T1000 (cell line): ENCODE data around the gene BUB1B.
A peak's percentile ranks its signal among the peaks of the same experiment; 100 is the strongest.
"Not testable (repeated sequence)": the region's sequence is repeated elsewhere in the genome, so short reads cannot be mapped to it uniquely, and the experiment has no call there.

Source experiments
- DNase-seq: peaks from one replicate; lab custom pipeline; 2025; ENCODE audit warnings: mixed read lengths; lab: John Stamatoyannopoulos, UW

Gene BUB1B

GRCh38 chr15:40160689-40161688 lies at the start of gene BUB1B:
Gene BUB1B (plus strand): TSS chr15:40161069. CDS start chr15:40161221, 152 bp downstream.
- peak; percentile 79 for DNase-seq

- no peak for DNase-seq
These were observed 49.0 kb upstream of the BUB1B start for GRCh38 chr15:40111888-40112287.

GRCh38 chr15:40112789-40113188 lies 48.1 kb upstream of the BUB1B start:
- no peak for DNase-seq

GRCh38 chr15:40114218-40114617 lies 46.7 kb upstream of the BUB1B start:
- no peak for DNase-seq

GRCh38 chr15:40115106-40115505 lies 45.8 kb upstream of the BUB1B start:
- not testable (repeated sequence) for DNase-seq

GRCh38 chr15:40115670-40116093 lies 45.2 kb upstream of the BUB1B start:
- DNase-seq = no peak

GRCh38 chr15:40118473-40118872 lies 42.4 kb upstream of the BUB1B start:
- no peak for DNase-seq

GRCh38 chr15:40121911-40122638 lies 38.8 kb upstream of the BUB1B start:
- DNase-seq = no peak

GRCh38 chr15:40122989-40123388 lies 37.9 kb upstream of the BUB1B start:
- not testable (repeated sequence) for DNase-seq

- not testable (repeated sequence) for DNase-seq
These were observed 37.0 kb upstream of the BUB1B start for GRCh38 chr15:40123863-40124262.

GRCh38 chr15:40124333-40124732 lies 36.5 kb upstream of the BUB1B start:
- not testable (repeated sequence) for DNase-seq

- not testable (repeated sequence) for DNase-seq
These were observed 36.0 kb upstream of the BUB1B start for GRCh38 chr15:40124807-40125285.

GRCh38 chr15:40125950-40126349 lies 34.9 kb upstream of the BUB1B start:
- DNase-seq = no peak

GRCh38 chr15:40128766-40129660 lies 31.9 kb upstream of the BUB1B start:
- no peak for DNase-seq

GRCh38 chr15:40130118-40130517 lies 30.8 kb upstream of the BUB1B start:
- no peak for DNase-seq

- DNase-seq = no peak
These were observed 29.9 kb upstream of the BUB1B start for GRCh38 chr15:40130799-40131502.

GRCh38 chr15:40133544-40133943 lies 27.3 kb upstream of the BUB1B start:
- no peak for DNase-seq

GRCh38 chr15:40134885-40135284 lies 26.0 kb upstream of the BUB1B start:
- no peak for DNase-seq

- DNase-seq = not testable (repeated sequence)
These were observed 24.9 kb upstream of the BUB1B start for GRCh38 chr15:40135846-40136450.
